NCI-H1436 (cell line): ENCODE data around the gene GNAI3.

Experiments used
- DNase-seq: peaks from one replicate; lab custom pipeline; 2025; lab: John Stamatoyannopoulos, UW

The GNAI3 gene

GRCh38 chr1:109598655-109599054 is 50.2 kb downstream of the GNAI3 start:
- no peak for DNase-seq

GRCh38 chr1:109603229-109603628 is 54.8 kb downstream of the GNAI3 start:
- DNase-seq = no peak

GRCh38 chr1:109605381-109605780 is 57.0 kb downstream of the GNAI3 start:
- DNase-seq = no peak

DNA sequence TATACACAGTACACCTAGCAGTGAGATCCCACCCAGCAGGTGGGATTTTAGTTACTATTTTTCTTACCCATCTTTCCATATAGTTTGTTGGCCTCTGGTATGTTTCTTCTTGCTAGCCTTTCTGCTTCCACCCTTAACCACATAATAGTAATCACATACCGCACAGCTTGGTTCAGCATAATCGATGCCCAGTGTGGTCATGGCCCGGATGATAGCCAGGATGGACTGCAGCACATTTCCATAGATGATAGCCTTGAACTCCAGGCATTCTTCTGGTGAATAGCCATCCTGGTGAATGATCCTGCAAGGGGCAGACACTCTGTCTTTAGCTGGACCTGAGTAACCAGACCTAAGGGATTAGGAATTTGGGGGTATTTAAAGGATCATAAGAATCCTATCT is 61.5 kb downstream of the GNAI3 start:
- DNase-seq = no peak

GRCh38 chr1:109610609-109611307 is 62.3 kb downstream of the GNAI3 start:
- no peak for DNase-seq

DNA sequence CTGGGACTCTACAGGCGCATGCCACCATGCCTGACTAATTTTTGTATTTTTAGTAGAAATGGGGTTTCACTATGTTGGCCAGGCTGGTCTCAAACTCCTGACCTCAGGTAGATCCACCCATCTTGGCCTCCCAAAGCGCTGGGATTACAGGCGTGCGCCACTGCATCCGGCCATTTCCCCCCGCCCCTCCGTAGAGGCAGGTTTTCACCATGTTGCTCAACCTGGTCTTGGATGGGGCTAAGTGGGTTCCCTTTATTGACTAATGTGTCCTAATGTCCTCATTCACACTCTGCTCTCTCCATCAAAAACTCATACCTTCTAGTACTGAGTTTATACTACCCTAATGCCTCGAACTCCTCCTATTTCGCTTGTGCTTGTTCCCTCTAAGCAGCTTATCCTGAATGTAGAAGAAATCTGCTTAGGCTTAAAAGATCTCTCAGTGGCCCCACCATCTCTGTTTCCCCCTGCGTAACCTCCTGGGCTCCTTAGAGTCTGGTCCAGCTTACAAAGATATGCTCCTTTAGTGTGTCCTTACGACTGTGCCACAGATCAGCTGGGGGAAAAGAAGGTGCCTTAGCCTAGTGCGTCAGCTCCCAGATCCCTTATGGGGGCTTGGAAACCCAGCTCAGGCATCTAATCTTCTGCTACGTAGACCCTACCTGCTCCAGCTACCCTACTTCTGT is 63.0 kb downstream of the GNAI3 start:
- no peak for DNase-seq

DNA sequence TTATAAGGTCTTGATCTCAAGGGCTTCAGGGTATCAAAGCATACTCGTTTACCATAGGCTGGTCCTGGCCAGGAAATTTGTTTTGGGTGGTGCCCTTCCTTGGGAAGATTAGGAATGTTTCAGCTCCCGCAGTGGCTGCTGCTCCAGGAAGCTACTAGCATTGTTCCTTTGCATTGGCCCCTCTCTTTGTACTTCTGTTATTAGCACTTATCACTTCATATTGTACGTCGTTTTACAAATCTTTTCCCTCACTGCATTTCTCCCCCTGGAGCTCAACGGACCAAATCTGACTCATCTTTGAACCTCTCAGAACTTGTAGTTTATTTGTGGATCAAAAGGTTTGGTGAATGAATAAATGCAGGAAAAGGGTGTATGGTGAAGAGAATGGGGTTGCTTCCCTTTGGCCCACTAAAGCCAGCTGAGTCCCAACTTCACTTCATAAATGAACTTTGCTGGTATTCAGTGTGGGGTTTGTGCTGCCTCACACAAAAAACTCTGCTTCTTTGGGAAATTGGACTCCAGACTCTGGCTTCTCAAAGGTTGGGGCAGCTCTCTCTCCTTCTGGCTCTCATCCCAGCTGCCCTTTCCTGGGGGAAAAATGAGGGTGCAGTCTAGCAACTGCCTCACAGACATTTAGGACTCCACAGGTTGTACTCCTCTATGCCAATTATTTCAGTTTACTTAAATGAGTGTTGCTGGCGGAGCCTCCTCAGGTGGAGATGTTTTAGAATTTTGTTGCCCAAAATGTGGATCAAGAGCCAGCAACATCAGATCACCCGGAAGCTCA is 65.1 kb downstream of the GNAI3 start:
- no peak for DNase-seq

GRCh38 chr1:109615879-109616278 is 67.5 kb downstream of the GNAI3 start:
- DNase-seq = no peak

DNA sequence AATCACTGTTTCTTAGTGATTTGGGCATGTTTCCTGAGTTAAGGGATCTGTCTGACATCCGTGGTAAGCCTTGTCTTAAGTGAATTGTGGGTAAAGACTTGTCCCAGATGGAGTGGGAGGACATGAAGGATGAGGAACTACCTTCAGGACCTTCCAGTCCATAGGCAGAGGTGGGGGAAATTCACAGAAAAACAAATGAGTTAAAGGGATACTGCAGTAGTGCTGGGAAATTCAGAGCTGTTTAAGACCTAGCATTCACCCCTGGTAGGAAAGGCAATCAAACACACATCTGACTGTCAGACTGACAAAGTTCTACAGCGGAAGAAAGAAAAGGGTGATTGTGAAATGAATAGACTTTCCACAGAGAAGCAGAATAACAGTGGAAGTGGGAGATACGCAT is 68.0 kb downstream of the GNAI3 start:
- no peak for DNase-seq

GRCh38 chr1:109617291-109617801 is 68.9 kb downstream of the GNAI3 start:
- DNase-seq = no peak

GRCh38 chr1:109618661-109619575 is 70.5 kb downstream of the GNAI3 start:
- DNase-seq = no peak

GRCh38 chr1:109619576-109620400 is 71.4 kb downstream of the GNAI3 start, which contains the start of the genes AMPD2 and GNAT2:
Gene AMPD2, plus strand, starts transcription at chr1:109619837. Its CDS starts 1,339 bp downstream, at chr1:109621176.
Gene GNAT2, minus strand, starts transcription at chr1:109619616. Its CDS starts 6,746 bp downstream, at chr1:109612870.
- peak; percentile 45 for DNase-seq

GRCh38 chr1:109620401-109620791 is 72.0 kb downstream of the GNAI3 start:
- DNase-seq = no peak

DNA sequence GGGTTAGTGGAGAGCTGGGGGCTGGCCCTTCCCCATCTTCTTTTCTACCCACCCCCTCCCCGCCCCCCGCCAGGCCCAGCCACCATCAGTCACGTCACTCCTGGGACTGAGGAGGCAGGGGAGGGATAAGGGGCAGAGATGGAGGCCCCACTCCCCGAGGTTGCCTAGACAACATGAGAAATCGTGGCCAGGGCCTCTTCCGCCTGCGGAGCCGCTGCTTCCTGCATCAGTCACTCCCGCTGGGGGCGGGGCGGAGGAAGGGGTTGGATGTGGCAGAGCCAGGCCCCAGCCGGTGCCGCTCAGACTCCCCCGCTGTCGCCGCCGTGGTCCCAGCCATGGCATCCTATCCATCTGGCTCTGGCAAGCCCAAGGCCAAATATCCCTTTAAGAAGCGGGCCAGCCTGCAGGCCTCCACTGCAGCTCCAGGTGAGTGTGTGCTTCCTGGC is 72.4 kb downstream of the GNAI3 start:
- DNase-seq = peak; percentile 88

DNA sequence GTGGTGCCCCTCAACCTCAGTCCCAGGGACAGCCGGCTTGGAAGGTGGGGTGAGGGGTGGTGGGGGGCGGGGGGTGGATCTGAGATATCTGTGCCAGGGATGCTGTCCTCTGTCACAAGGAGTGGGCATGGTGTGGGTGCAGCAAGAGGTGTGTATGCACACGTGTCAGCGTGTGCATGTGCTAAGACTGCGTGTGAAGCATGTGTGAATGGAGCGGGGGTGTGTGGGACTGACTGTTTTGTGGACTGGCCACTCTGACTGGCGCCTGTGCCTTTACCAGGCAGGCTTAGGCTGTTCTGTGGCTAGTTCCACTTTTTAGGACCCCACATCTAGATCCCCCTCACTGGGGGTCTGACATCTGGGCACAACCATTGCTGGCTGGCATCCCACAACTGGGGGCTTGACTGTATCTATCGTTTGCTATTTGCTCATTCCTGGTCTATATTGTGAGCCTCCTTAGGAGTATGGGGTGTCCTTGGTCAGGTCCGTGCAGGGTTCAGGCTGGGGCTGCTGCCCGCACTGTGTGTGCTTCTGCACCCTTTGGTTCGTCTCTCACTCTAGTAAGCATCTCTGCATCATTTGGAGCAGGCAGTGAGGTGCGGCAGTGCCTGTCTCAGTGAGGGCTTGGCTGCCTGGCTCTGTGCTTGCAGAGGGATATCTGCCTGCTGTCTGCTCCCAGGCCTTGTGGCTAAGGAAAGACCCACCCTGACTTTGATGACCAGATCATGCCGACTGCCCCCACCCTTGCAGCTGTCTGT is 73.1 kb downstream of the GNAI3 start:
- DNase-seq = no peak

- DNase-seq = no peak
These were observed 73.9 kb downstream of the GNAI3 start for GRCh38 chr1:109622137-109622892.

GRCh38 chr1:109622895-109623294 is 74.5 kb downstream of the GNAI3 start:
- DNase-seq = no peak

DNA sequence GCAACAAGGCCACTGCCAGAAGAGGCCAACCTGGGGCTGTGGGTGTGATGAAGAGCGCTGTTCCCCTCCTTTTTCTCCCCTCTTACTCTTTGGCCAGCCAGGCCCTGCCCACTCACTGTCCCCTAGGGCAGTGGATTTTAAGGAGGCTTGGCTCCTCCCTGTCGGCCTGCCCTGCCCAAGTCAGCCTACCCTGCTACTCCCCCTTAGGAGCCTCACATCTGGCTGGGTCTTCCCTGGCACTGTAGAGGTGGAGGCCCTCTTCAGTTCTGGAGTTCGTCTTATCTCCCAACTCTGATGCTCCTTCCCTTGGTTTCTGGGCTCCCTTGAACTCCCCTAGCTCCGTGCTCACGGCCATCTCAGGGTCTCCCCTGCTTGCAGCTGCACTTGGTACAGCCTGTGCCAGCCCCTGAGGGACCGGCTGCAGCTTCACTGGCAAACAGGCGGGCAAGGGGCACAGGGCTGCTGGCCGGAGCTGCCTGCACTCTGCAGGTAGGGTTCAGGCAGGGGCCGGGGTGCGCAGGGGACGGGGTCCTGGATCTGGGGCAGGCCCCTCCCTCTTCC is 75.3 kb downstream of the GNAI3 start:
- peak; percentile 26 for DNase-seq
